SHP77 (cell line): ENCODE data around the gene KRT38.
"Not testable (repeated sequence)": the region's sequence is repeated elsewhere in the genome, so short reads cannot be mapped to it uniquely, and the experiment has no call there.

ENCODE experiments used
- DNase-seq, 2 experiments: peaks; one replicate each; lab custom pipeline; 2025; lab: John Stamatoyannopoulos, UW

Gene KRT38

GRCh38 chr17:41462705-41463104 is 21.9 kb upstream of the KRT38 start:
- DNase-seq: no peak

DNA sequence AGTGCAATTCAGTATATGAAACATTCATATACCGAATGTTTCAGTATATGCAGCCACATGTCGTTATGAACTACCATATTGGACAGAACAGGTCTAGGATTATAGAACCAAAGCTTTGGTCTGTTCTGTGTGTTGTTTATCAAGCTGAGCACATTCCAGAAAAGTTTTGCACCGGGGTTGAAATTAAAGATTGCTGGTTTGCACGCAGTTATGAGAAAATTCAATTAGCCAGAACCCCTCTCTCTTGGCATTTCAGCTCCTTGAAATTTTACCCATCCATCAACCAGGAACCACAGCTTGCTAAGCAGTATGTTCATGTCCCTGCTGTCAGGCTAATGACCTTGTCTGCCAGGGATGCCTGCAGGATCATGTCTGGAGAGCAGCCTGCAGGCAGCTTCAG is 16.9 kb upstream of the KRT38 start:
- no peak for DNase-seq

DNA sequence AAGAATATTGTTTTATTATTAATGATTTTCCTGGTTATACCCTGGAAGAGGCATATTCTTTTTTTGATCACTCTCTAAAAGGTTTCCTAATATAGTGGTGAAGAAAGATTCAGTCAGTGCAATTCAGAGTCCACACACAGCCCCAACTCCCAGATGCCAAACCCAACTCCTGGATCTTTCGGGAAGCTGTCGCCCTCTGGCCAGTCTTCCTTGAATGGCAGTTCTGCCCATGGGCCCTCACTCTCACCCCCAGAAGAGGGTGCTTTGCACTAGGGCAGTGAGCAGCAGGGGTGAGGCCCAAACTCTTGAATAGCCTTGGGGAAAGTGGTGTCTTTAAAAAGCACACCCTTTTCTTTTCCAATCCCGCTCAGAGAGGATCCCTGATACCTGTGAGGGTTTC is 15.4 kb upstream of the KRT38 start:
- no peak for DNase-seq

DNA sequence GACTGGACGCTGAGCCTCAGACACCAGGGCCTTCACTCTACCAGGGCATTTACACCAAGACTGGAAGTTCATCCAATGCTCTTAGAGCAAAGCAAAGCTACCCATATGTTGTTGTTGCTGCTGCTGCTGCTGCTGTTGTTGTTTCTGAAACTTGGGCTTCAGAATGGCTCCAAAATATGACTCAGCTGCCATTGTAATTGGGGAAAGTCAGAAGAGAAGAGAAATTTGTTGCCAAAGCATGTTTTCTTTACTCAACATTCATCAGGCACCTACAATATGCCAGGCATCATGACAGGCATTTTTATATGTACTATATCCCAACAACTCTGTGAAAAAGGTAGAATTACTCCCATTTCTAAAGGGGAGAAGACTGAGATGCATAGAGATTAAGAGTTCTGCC is 14.5 kb upstream of the KRT38 start:
- DNase-seq: no peak

DNA sequence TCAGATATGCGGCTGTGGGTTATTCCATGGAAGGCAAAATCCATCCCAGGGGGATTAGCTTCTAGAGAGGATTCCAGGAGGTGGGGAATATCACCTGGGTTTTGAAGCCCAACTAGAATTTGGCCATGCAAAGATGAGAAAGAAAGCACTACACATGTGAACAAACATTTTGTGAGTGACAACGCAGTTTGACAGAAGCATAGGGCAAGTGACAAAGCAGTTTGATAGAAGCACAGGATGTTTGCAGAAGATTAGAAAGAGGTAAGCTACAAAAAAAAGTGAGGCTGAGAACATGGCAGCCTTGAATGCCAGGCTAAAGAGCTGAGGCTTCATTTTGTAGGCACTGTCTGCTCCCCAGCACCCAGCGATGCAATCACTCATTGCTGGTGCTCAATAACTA is 12.3 kb upstream of the KRT38 start:
- no peak for DNase-seq

- no peak for DNase-seq
Observed at GRCh38 chr17:41452281-41452680, 11.5 kb upstream of the KRT38 start.

- DNase-seq: no peak
Observed at GRCh38 chr17:41451154-41451728, 10.5 kb upstream of the KRT38 start.

DNA sequence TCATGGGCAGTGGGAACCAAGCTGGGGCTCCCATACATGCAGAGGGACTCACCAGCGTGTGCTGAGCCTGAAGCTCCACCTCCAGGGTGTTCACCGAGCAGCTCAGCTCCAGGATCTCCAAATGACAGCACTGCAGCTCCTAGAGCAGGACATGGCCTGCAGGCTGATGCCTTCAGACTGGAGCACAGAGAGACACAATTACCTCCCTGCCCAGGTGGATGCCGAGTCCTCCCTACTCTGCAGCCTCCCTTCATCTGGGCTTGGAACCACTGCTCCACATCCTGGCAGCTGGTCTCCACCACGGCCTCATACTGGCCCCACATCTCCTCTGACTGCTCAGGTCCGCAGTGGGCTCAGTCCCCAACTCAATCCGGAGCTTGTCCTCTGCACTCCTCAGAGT is 8.2 kb upstream of the KRT38 start:
- no peak for DNase-seq

DNA sequence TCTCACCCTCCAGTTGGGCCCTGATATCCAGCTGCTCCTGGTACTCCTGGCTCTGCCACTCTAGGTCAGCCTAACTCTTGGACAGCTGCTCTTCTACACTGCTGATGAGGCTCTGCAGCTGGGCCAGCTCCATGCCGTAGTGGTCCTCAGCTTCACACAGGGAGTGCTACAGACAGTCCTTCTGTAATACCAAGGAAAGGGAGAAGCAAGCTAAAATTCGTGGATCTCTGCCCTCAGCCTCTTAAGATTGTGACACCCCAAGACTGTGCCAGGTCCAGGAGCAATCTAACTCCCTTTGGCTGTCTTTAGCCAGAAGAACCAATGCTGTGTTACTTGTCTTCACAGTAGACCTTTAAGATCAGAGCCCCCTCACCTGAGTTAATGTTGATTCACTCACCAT is 7.7 kb upstream of the KRT38 start:
- DNase-seq: no peak

- no peak for DNase-seq
Observed at GRCh38 chr17:41446806-41447205, 6.0 kb upstream of the KRT38 start.

GRCh38 chr17:41444640-41445039 is 3.9 kb upstream of the KRT38 start:
- DNase-seq: no peak

DNA sequence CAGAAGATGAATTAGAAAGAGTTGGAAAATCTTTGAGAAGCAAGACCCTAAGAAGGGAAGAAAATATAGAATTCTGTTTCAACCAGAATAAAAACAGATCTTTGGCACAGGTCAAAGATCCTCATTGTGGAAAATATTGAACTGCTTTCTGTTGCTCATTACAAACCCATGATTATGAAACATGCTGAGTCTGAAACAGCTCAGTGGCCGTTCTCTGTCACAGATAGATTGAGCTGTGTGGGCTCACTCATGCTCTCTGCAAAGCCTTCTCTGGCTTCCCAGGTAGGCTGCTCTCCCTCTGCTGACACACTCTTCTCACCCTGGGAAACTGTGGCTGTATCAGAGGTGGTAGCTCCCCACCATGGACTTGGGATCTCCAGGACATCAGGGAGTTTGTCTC is 3.4 kb upstream of the KRT38 start:
- DNase-seq: no peak

DNA sequence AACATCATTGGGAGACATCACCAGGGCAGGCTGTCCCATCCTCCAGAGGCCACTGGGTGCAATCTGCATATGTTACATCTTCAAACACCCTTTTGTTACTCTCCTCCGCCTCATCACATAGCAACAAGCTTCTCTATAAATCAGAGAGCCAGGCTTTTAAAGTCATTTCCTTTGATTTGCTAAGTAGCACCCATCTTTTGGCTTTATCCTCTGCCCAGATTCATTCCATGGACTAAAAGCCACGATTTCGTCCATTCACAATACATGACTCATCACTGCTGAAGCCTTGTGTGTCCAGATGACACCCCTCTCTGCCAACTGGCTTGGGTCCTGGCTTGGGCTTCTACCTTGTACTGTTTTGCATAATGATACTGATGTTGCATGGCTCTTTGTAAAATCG is 2.0 kb upstream of the KRT38 start:
- DNase-seq: no peak

GRCh38 chr17:41439375-41439774 is 1.4 kb downstream of the KRT38 start:
- no peak for DNase-seq

DNA sequence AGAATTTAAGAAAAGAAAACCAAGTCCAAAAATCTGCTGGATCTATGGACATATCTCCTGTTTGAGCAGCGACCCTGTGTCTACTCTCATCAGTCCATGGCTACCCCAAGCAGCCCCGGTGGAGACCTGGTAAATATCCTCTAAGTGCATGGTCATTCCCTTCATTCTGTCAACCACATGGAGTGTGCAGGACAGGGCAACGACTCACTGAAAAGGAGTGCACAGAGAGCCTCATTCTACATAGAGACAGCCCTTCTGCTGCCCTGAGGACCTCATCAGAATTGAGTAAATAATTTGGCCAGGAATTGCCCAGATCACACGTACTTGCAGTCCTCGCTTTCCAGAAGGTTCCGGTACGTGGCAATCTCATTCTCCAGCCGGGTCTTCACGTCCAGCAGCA is 3.0 kb downstream of the KRT38 start:
- no peak for DNase-seq

- DNase-seq: no peak
Observed at GRCh38 chr17:41437254-41437653, 3.5 kb downstream of the KRT38 start.

DNA sequence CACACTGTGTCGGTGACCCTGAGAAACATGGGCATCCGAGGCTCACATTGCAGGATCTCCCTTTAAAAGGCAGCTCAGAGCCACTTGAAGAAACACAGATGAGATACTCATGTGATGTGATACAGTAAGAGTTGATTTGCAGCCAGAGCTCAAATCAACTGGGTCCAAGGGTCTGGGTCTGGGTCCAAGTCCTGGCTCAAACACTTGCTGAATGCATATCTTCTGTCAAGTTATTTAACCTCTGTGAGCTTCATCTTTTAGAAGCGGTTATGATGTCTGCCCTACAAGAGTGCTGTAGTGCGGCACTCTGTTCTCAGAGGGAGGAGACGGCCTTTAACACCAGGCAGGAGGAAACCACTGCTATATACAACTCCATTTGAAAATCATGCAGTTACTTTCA is 6.4 kb downstream of the KRT38 start:
- no peak for DNase-seq

DNA sequence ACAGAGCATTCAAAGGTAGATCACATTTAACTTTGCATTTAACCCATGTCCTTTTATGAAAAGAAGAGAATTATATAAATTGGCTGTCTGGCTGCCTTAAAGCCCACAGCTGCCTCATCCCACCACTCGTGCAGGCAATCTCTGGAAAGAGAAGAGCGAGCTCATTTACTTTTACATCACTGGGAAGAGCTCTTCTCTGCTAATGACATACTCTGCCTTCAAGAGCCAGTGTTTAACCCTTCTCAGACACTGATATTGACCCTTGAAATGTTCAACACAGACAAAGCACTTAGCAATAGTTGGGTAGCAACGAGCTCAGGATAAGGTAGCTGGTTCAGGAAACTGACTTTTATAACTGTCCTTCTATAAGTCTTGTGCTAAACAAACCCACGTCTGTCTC is 6.8 kb downstream of the KRT38 start:
- no peak for DNase-seq

DNA sequence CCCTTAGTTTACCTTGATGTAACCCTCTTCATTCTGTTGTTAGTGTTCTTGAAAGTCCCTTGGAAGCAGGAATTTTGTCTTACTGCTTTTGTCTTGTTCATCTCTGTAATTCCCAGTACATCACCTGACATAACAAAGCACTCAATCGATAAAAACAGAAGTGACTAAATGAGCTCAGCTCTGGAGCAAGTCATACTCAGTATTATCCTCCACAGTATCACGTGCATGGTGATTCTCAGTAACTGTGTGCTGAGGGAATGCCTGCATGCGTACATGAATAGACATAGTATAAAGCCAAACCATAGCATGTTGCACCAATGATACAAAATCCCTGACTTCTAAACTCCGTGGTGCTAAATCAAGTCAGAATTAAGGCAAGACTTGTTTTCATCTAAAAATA is 7.2 kb downstream of the KRT38 start:
- no peak for DNase-seq

- not testable (repeated sequence) for DNase-seq
Observed at GRCh38 chr17:41430376-41430775, 10.4 kb downstream of the KRT38 start.

DNA sequence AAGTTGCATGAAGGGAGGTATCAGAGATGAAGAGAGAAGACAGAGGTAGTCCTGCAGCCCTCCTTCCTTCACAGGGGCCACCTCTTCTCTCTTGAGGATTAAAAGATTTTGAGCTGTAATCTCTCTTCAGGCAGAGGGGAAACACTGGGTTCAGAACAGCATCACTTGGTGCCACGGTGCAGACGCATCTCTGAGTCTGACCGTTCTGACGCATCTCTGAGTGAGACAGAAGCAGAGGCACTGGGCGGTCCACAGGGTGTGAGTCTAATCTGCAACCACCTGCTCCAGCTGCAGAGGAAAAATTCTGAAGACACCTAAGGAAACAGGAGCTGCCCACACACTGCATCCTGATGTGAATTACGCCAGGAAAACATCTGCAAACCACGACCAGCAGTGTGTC is 11.1 kb downstream of the KRT38 start:
- DNase-seq: no peak

GRCh38 chr17:41428591-41429291 is 12.0 kb downstream of the KRT38 start:
- DNase-seq: no peak

DNA sequence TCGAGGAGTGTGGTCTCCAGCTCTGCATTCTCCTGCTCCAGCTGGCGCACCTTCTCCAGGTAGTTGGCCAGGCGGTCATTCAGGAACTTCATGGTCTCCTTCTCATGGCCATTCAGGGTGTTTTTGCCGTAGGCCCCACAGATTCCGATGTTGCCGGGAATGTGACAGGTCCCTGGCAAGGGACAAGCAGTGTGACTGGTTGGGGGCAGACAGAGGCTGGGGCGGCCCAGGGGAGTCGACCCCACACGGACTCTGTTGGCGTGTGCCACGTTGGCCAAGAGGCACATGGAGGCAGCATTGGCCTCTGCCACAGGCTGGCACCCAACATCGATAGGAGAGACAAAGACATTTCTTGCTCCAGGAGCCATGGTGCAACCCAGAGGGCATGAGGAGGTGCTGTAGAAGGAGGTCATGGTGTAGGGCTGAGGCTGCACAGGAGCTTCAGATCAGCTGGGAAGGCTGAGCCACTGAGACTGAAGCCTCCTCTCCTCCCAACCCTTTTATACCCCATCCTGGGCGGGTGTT is 16.6 kb downstream of the KRT38 start, which contains the start of gene KRT37:
Gene KRT37 (minus strand): TSS at position 475 of the 525 bp plus-strand sequence. CDS start 62 bp downstream, at position 413.
- DNase-seq: no peak

DNA sequence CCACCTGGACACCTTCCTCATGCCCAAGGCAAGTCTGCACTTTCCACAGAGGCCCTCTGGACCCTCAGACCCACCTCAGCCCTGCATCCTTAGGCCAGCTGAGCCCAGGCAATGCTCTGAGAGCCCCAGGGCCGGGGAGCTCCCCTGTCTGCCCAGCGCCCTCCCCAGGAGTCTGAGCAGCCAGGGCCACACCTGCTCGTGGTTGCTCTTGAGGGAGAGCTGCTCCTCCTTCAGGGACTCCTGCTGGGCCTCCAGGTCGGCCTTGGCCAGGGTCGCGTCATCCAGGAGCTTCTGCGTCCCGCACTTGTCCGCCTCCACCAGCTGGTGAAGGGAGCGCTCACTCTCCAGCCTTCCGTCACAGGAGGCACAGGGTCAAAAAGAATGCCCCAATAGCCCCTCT is 18.2 kb downstream of the KRT38 start:
- DNase-seq: not testable (repeated sequence)
